Uterus (tissue), 4 donors: ENCODE data around the gene ONECUT1. TPM values are rescaled to one million over a fixed set of nuclear protein-coding genes. Genes with fewer than 3 reads are reported as not detected.

Experiments used
- DNase-seq, 2 donors: peaks; one replicate each; pipeline ENCODE4 v3.0.0-alpha.2; 2019 to 2020
- H3K27ac ChIP-seq, 2 donors: fragments of 200-600 bp; sonication (generic); 1 replicate in 1 of 2; 2 replicates in 1 of 2; pipeline ENCODE4 v1.5.1; 2016 to 2018
- H3K27me3 ChIP-seq, 2 donors: fragments of 200-600 bp; sonication (generic); one replicate each; pipeline ENCODE4 v1.5.1; 2018 to 2019; ENCODE audit warnings: control low read depth in 1 of 2
- H3K36me3 ChIP-seq, 2 donors: fragments of 200-600 bp; sonication (generic); one replicate each; pipeline ENCODE4 v1.5.1; 2019; ENCODE audit warnings: control low read depth in 1 of 2
- H3K4me1 ChIP-seq, 2 donors: fragments of 200-600 bp; sonication (generic); one replicate each; pipeline ENCODE4 v1.5.1; 2018 to 2019; ENCODE audit warnings: control low read depth in 1 of 2
- H3K4me3 ChIP-seq, 2 donors: fragments of 200-600 bp; sonication (generic); 1 replicate in 1 of 2; 2 replicates in 1 of 2; pipeline ENCODE4 v1.5.1; 2018 to 2019; ENCODE audit warnings: mild to moderate bottlenecking in 1 of 2
- H3K9me3 ChIP-seq, 2 donors: fragments of 200-600 bp; sonication (generic); one replicate each; pipeline ENCODE4 v1.5.1; 2019; ENCODE audit warnings: control low read depth in 1 of 2
- CTCF ChIP-seq, 4 experiments: fragments of 200-600 bp in 2 of 4; fragments of 450-650 bp in 2 of 4; sonication (generic) in 2 of 4; IDR thresholded peaks; one replicate each; pipeline ENCODE4 v1.5.1; 2016 to 2019; ENCODE audit warnings: antibody characterized with exemption in 4 of 4, mild to moderate bottlenecking in 2 of 4, moderate library complexity in 1 of 4
- POLR2A ChIP-seq, 2 donors: fragments of 450-650 bp; IDR thresholded peaks; one replicate each; pipeline ENCODE4 v1.6.1; 2016; ENCODE audit warnings: antibody characterized with exemption in 2 of 2, mild to moderate bottlenecking in 1 of 2, moderate library complexity in 1 of 2
- intact Hi-C: fragments of 100-400 bp; cut with DNase I; formaldehyde crosslinking; loops from one replicate; pipeline ENCODE4 v1.15.1; 2023; ENCODE audit warnings: low total_unique reads
- total RNA-seq, 4 donors: library from RNA; depleted of rRNA in 3 of 4; stranded (reverse); fragments of >200 nt in 3 of 4; gene quantifications; one replicate each; pipeline versions ENCODE4 v1.1.0 to v1.2.4, GENCODE V29; 2014 to 2023
- donor health status: DM: yes; HTN: yes; CAD: no.

ONECUT1 gene
- total RNA-seq, 4 donors from 2014 or later = not detected

DNA sequence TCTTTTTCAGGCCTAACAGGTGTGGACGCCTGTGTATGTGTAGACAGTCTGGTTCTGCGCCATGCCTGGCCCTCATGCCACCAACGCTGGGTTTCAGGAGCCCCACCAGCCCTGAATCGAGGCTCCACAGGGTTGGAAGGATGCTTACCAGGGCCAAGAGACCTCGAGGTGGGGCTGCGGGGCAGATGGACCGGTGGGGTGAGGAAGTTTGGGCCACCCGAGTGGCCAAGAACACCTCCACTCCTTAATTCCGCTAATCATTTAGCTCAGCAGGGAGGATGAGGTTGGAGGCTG, 6.0 kb upstream of the ONECUT1 start:
- TF ChIP-seq POLR2A (IDR thresholded peaks at IDR 0.05) (no peak), CTCF (IDR thresholded peaks at IDR 0.05) (no peak)

GRCh38 chr15:52795464-52796227, 5.5 kb upstream of the ONECUT1 start:
- H3K36me3 ChIP-seq = no peaks in the 10 kb centered on the region
- H3K27me3 ChIP-seq = peaks cover 6 to 56% of the 10 kb centered on the region in 2 donors
- no peaks in the 10 kb centered on the region for H3K9me3 ChIP-seq
- H3K4me1 ChIP-seq = no peaks in the 10 kb centered on the region
- intact Hi-C loops = no loop called here
- no peak overlapping the region for H3K27ac ChIP-seq
- TF ChIP-seq CTCF (IDR thresholded peaks at IDR 0.05) = no peak
- H3K4me3 ChIP-seq = no peak overlapping the region
- DNase-seq = no peak

More for the DNA sequence above, 6.0 kb upstream of the ONECUT1 start:
- Histone ChIP-seq H3K4me3 (no peak overlapping the region), H3K27ac (no peak overlapping the region), H3K9me3 (no peaks in the 10 kb centered on the region), H3K4me1 (no peaks in the 10 kb centered on the region), H3K27me3 (peaks cover 6 to 57% of the 10 kb centered on the region in 2 donors), H3K36me3 (no peaks in the 10 kb centered on the region)
- DNase-seq = no peak
- intact Hi-C loops = no loop called here

GRCh38 chr15:52794665-52795463, 4.7 kb upstream of the ONECUT1 start:
- Histone ChIP-seq H3K9me3 (no peaks in the 10 kb centered on the region), H3K4me3 (no peak overlapping the region), H3K4me1 (peaks cover 0 to under 1% of the 10 kb centered on the region in 2 donors), H3K27me3 (peaks cover 6 to 56% of the 10 kb centered on the region in 2 donors), H3K36me3 (no peaks in the 10 kb centered on the region), H3K27ac (no peak overlapping the region)
- DNase-seq = no peak
- intact Hi-C loops = no loop called here
- TF ChIP-seq POLR2A (IDR thresholded peaks at IDR 0.05) = no peak
- no peak for TF ChIP-seq CTCF (IDR thresholded peaks at IDR 0.05)

- H3K27me3 ChIP-seq = peaks cover 0 to 56% of the 10 kb centered on the region in 2 donors
- intact Hi-C loops = no loop called here
Measured at GRCh38 chr15:52791776-52792175, 1.6 kb upstream of the ONECUT1 start.

More at GRCh38 chr15:52791776-52792175, 1.6 kb upstream of the ONECUT1 start:
- no peak overlapping the region for H3K4me3 ChIP-seq
- no peaks in the 10 kb centered on the region for H3K9me3 ChIP-seq
- no peak overlapping the region for H3K27ac ChIP-seq
- H3K36me3 ChIP-seq = no peaks in the 10 kb centered on the region
- TF ChIP-seq POLR2A (IDR thresholded peaks at IDR 0.05) (no peak), CTCF (IDR thresholded peaks at IDR 0.05) (no peak)
- H3K4me1 ChIP-seq = peaks cover 0 to 12% of the 10 kb centered on the region in 2 donors
- DNase-seq = no peak
